MG63 (cell line): ENCODE measurements around the gene TBCA. TPM values are rescaled to one million over a fixed set of nuclear protein-coding genes. Genes with fewer than 3 reads are reported as not detected.

Experiments used
- DNase-seq: peaks from one replicate; pipeline ENCODE4 v3.0.0-alpha.2; 2020
- H3K27me3 ChIP-seq: fragments of 250-450 bp; sonication (Bioruptor Pico); 2 replicates; pipeline ENCODE4 v1.5.1; 2020; ENCODE audit warnings: mild to moderate bottlenecking, moderate library complexity
- H3K36me3 ChIP-seq: fragments of 250-450 bp; sonication (Bioruptor Pico); 2 replicates; pipeline ENCODE4 v1.5.1; 2020; ENCODE audit warnings: mild to moderate bottlenecking, moderate library complexity
- H3K4me3 ChIP-seq: fragments of 250-450 bp; sonication (Bioruptor Pico); 2 replicates; pipeline ENCODE4 v1.5.1; 2020; ENCODE audit warnings: mild to moderate bottlenecking, moderate library complexity
- H3K9me3 ChIP-seq: fragments of 250-450 bp; sonication (Bioruptor Pico); 2 replicates; pipeline ENCODE4 v1.5.1; 2020; ENCODE audit warnings: mild to moderate bottlenecking, moderate library complexity
- total RNA-seq: library from RNA; depleted of rRNA; stranded (reverse); fragments of >200 nt; shearing (Covaris generic); gene quantifications from 2 replicates; pipeline ENCODE4 v1.2.3, GENCODE V29; 2014; ENCODE audit warnings: low replicate concordance

Gene TBCA
- total RNA-seq, 1 experiment from 2014 or later, result 318 TPM

GRCh38 chr5:77683171-77683732 lies 92.9 kb downstream of the TBCA start:
- no peak for DNase-seq
- H3K9me3 ChIP-seq, result no peaks in the 10 kb centered on the region

GRCh38 chr5:77670526-77670925 lies 105.6 kb downstream of the TBCA start:
- H3K27me3 ChIP-seq, result 0 out of 2 replicates have a peak, but pooled peaks cover 2% of the 10 kb centered on the region
- DNase-seq, result no peak
- H3K9me3 ChIP-seq, result peaks cover 1% of the 10 kb centered on the region; the same call in 1 of the 2 replicates
- H3K4me3 ChIP-seq, result no peak overlapping the region
- no peaks in the 10 kb centered on the region for H3K36me3 ChIP-seq

More at GRCh38 chr5:77683171-77683732, 92.9 kb downstream of the TBCA start:
- H3K4me3 ChIP-seq, result no peak overlapping the region
- H3K27me3 ChIP-seq, result no peaks in the 10 kb centered on the region
- peaks cover 19% of the 10 kb centered on the region for H3K36me3 ChIP-seq

GRCh38 chr5:77669677-77670076 lies 106.5 kb downstream of the TBCA start:
- 0 out of 2 replicates have a peak, but pooled peaks cover 2% of the 10 kb centered on the region for H3K27me3 ChIP-seq
- H3K9me3 ChIP-seq, result no peaks in the 10 kb centered on the region
- DNase-seq, result no peak
- H3K36me3 ChIP-seq, result no peaks in the 10 kb centered on the region
- no peak overlapping the region for H3K4me3 ChIP-seq

GRCh38 chr5:77663090-77663863 lies 112.9 kb downstream of the TBCA start:
- Histone ChIP-seq H3K9me3 (no peaks in the 10 kb centered on the region), H3K36me3 (no peaks in the 10 kb centered on the region), H3K27me3 (0 out of 2 replicates have a peak, but pooled peaks cover 2% of the 10 kb centered on the region), H3K4me3 (no peak overlapping the region)
- peak; percentile 16 for DNase-seq

- Histone ChIP-seq H3K27me3 (no peaks in the 10 kb centered on the region), H3K36me3 (no peaks in the 10 kb centered on the region), H3K9me3 (no peaks in the 10 kb centered on the region), H3K4me3 (no peak overlapping the region)
- DNase-seq, result no peak
Observed at GRCh38 chr5:77662635-77663034, 113.5 kb downstream of the TBCA start.

GRCh38 chr5:77658662-77659061 lies 117.5 kb downstream of the TBCA start:
- no peak for DNase-seq
- peaks cover 6% of the 10 kb centered on the region; the same call in 1 of the 2 replicates for H3K27me3 ChIP-seq
- no peaks in the 10 kb centered on the region for H3K36me3 ChIP-seq

GRCh38 chr5:77651343-77651742 lies 124.8 kb downstream of the TBCA start:
- peaks cover 2% of the 10 kb centered on the region; the same call in 1 of the 2 replicates for H3K27me3 ChIP-seq
- no peaks in the 10 kb centered on the region for H3K9me3 ChIP-seq
- no peak for DNase-seq
- H3K4me3 ChIP-seq, result no peak overlapping the region
- no peaks in the 10 kb centered on the region for H3K36me3 ChIP-seq

More at GRCh38 chr5:77658662-77659061, 117.5 kb downstream of the TBCA start:
- Histone ChIP-seq H3K4me3 (no peak overlapping the region), H3K9me3 (no peaks in the 10 kb centered on the region)

GRCh38 chr5:77650686-77651085 lies 125.5 kb downstream of the TBCA start:
- Histone ChIP-seq H3K27me3 (peaks cover 7% of the 10 kb centered on the region), H3K9me3 (no peaks in the 10 kb centered on the region), H3K4me3 (no peak overlapping the region), H3K36me3 (no peaks in the 10 kb centered on the region)
- no peak for DNase-seq

GRCh38 chr5:77649776-77650175 lies 126.4 kb downstream of the TBCA start:
- H3K4me3 ChIP-seq, result no peak overlapping the region
- H3K9me3 ChIP-seq, result no peaks in the 10 kb centered on the region
- H3K36me3 ChIP-seq, result no peaks in the 10 kb centered on the region
- no peak for DNase-seq
- H3K27me3 ChIP-seq, result peaks cover 9% of the 10 kb centered on the region

- peaks cover 16% of the 10 kb centered on the region for H3K27me3 ChIP-seq
- no peaks in the 10 kb centered on the region for H3K36me3 ChIP-seq
- H3K4me3 ChIP-seq, result no peak overlapping the region
- no peaks in the 10 kb centered on the region for H3K9me3 ChIP-seq
- no peak for DNase-seq
Observed at GRCh38 chr5:77645995-77646639, 130.0 kb downstream of the TBCA start.

GRCh38 chr5:77645158-77645994 lies 130.8 kb downstream of the TBCA start:
- Histone ChIP-seq H3K9me3 (no peaks in the 10 kb centered on the region), H3K27me3 (peaks cover 16% of the 10 kb centered on the region), H3K4me3 (peak overlapping the region; percentile 42), H3K36me3 (no peaks in the 10 kb centered on the region)
- DNase-seq, result peak; percentile 46

- no peaks in the 10 kb centered on the region for H3K36me3 ChIP-seq
- H3K27me3 ChIP-seq, result peaks cover 14% of the 10 kb centered on the region
- H3K4me3 ChIP-seq, result peak overlapping the region; percentile 42
- no peaks in the 10 kb centered on the region for H3K9me3 ChIP-seq
- DNase-seq, result no peak
Observed at GRCh38 chr5:77644371-77645157, 131.6 kb downstream of the TBCA start.

- Histone ChIP-seq H3K27me3 (peaks cover 14% of the 10 kb centered on the region), H3K4me3 (no peak overlapping the region; the same call in 1 of the 2 replicates), H3K9me3 (no peaks in the 10 kb centered on the region)
Observed at GRCh38 chr5:77643654-77644370, 132.3 kb downstream of the TBCA start.

GRCh38 chr5:77642738-77643653 lies 133.1 kb downstream of the TBCA start:
- no peak for DNase-seq
- no peaks in the 10 kb centered on the region for H3K9me3 ChIP-seq
- no peaks in the 10 kb centered on the region for H3K36me3 ChIP-seq
- no peak overlapping the region for H3K4me3 ChIP-seq
- peaks cover 14% of the 10 kb centered on the region for H3K27me3 ChIP-seq

More at GRCh38 chr5:77643654-77644370, 132.3 kb downstream of the TBCA start:
- no peak for DNase-seq
- no peaks in the 10 kb centered on the region for H3K36me3 ChIP-seq
